NCI-H146 treated with DMSO at 0.1 percent for 48 hours (cell line): ENCODE data around the gene LRMDA.

Experiments
- DNase-seq: peaks from one replicate; lab custom pipeline; 2025; ENCODE audit not compliant: unreplicated experiment; lab: John Stamatoyannopoulos, UW

LRMDA gene

DNA sequence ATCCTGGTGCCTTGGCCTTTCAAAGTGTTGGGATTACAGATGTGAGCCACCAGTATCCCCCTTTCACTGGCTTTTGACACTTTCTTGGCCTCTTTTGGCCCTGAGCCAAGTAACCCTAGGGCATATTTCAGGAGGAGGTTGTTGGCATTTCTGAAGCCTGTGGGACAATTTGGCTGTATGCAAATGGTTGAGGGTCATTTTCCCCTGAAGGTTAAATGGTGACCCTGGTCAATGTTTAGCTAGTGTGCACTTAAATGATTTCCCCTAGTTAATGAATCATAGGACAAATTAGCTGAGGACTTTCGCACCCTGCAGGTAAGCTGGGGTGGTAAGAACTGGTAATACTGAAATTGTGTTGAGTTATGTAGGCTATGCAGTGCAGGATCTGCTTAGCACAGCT, 660.5 kb downstream of the LRMDA start:
- no peak for DNase-seq

- DNase-seq: no peak
Measured at GRCh38 chr10:76106611-76107010, 675.2 kb downstream of the LRMDA start.

DNA sequence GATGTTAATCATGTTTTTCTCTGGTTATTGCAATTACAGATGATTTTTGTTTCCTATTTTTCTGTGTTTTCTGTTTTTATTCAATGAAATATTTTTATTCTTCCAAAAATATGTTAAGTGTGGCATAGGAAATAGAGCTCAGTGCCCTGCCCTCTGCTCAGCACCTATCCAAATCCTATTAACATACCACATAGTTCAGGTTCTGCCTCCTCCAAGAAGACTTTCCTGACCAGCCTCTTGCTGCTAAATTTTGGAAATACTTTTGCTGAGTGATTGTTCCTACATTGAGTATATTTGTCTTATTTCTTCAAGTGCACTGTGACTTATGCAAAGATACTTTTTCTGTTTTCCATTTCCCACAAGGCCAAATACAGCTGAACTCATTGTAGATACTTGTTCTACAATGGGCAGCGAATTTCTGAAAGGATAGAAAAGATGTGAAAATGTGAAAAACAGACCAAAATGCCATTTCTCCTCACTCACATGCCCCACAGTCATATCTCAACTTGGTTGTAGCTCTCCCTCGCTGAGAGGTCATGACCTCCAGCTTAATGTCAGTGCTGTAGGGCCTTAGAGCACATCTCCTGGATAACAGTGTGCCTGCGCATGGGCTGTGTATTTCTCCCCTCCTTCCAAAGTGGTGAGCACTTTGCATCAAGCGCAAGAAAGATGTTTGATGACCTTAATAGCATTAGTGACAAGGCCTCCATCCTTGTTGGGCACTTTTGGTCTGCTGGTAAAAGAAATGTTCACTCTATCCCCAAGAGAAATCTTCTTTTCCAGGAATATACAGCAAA, 677.3 kb downstream of the LRMDA start:
- no peak for DNase-seq

- DNase-seq: no peak
Measured at GRCh38 chr10:76111404-76111803, 680.0 kb downstream of the LRMDA start.

GRCh38 chr10:76111986-76112825, 680.8 kb downstream of the LRMDA start:
- DNase-seq: no peak

DNA sequence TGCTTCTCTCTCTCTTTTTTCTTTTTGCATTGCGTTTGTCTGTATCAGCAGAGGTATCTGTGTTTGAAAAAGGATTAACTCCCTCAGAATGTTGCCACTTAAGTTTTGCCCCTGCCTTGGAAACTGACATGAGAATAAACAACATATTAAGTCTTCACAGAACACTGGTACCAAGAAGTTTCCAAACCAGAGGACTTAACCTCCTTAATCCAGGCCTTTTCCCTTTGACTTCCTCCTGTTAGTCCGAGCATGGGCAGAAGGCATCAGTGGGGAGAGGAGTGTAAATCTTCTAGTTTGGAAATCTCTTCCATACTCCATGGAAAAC, 681.4 kb downstream of the LRMDA start:
- no peak for DNase-seq

- no peak for DNase-seq
Measured at GRCh38 chr10:76113952-76114351, 682.5 kb downstream of the LRMDA start.

GRCh38 chr10:76114581-76115001, 683.2 kb downstream of the LRMDA start:
- peak; percentile 76 for DNase-seq

- no peak for DNase-seq
Measured at GRCh38 chr10:76115131-76115470, 683.7 kb downstream of the LRMDA start.

GRCh38 chr10:76115471-76116155, 684.2 kb downstream of the LRMDA start:
- no peak for DNase-seq

DNA sequence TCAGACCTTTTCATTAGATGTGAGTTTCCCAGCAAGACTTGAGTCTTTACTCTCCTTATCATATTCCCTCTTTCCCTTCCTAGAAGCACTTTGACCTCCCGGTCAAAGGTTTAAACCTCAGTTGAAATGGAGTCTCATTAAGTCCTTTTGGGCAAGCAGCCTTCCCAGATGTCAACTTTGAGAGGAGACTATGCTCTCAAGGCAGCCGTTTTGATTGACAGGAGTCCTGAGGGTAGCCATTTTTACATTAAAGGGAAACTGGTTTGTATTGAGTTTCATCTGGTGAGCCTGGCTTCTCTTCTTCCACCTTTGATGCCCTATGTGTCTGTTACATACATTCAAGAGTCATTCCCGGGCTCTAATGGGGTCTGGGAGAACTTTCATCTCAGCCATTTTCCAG, 685.1 kb downstream of the LRMDA start:
- DNase-seq: no peak

- DNase-seq: no peak
Measured at GRCh38 chr10:76117949-76118348, 686.5 kb downstream of the LRMDA start.

DNA sequence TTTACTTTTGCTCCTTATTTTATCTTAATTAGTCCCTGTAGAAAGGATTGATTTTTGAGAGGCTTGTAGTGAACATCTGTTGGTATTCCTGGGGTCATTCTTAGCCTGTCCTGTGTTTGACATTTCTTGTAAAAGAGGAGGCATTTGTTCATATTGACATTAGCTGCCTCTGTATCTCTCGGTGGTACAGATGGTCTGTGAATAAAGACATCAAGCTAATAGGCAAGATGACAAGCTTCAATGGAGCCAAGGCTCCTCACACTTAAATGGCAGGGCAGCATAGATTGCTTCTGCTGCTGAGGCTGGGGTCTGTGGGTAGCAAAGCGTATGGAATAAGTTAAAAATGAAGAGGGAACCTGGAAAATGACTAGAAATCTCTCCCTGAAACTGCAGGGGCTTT, 687.6 kb downstream of the LRMDA start:
- DNase-seq: no peak

GRCh38 chr10:76119515-76119914, 688.1 kb downstream of the LRMDA start:
- no peak for DNase-seq

- DNase-seq: no peak
Measured at GRCh38 chr10:76122056-76122455, 690.6 kb downstream of the LRMDA start.

- DNase-seq: no peak
Measured at GRCh38 chr10:76124280-76124679, 692.9 kb downstream of the LRMDA start.

DNA sequence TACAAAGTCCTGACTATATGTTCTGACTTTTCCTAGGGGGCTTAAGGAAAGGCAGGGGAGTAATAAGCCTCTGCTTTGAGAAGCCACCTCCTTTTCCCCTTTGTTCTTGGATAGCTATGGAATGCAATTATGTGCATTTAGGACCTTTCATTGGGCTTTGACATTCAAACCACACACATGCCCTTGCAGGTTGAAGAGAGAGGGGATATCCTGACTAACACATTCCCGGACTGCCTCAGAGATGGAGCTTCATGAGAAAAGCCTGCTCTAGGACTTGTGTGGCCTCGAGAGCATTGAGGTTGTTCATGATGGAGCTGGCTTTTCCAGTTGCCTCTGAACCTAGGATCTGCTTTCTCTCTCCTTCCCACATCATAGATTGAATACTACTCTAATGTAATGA, 694.5 kb downstream of the LRMDA start:
- no peak for DNase-seq

GRCh38 chr10:76126607-76127527, 695.4 kb downstream of the LRMDA start:
- no peak for DNase-seq

GRCh38 chr10:76127984-76128589, 696.7 kb downstream of the LRMDA start:
- DNase-seq: no peak

DNA sequence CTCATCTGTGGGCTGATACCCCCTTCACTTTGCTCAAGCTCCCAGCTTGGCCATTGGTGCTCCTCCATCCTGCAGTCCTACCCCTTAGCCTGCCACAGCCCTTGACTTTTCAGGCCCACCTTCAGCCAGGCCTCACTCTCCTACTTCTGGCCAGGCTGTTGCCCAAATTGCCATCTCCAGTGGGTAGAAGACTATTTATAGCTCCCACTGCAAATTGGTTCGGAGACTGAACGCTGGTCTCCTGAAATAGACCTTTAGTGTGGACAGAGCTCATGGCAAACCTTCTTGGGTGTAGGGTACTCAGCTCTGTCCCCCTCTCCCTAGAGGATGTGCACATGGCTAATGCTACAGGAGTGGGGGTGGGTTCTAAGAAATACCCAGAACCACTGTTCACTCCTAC, 697.8 kb downstream of the LRMDA start:
- no peak for DNase-seq
